Bronchial epithelial cell (primary cell): ENCODE results near the gene SLC30A1. TPM values are rescaled to one million over a fixed set of nuclear protein-coding genes. Genes with fewer than 3 reads are reported as not detected.

Experiments
- DNase-seq: peaks from one replicate; pipeline ENCODE4 v3.0.0-alpha.2; 2010; ENCODE audit warnings: low read depth
- FAIRE-seq: peaks from 2 replicates; lab custom pipeline; 2011; peaks lifted over from hg19 to GRCh38; lab: Jason Lieb, UNC
- H3K27me3 ChIP-seq: 2 replicates; pipeline ENCODE4 v1.5.1; 2011; ENCODE audit warnings: low read length; ENCODE audit not compliant: control insufficient read depth, insufficient read depth
- H3K36me3 ChIP-seq: 2 replicates; pipeline ENCODE4 v1.5.1; 2011; ENCODE audit warnings: low read length; ENCODE audit not compliant: control insufficient read depth, insufficient read depth
- H3K4me3 ChIP-seq: 2 replicates; pipeline ENCODE4 v1.5.1; 2011; ENCODE audit warnings: mild to moderate bottlenecking, low read depth, low read length, control low read depth
- CTCF ChIP-seq: IDR thresholded peaks from 2 replicates; pipeline ENCODE4 v1.5.1; 2011; ENCODE audit warnings: mild to moderate bottlenecking, moderate library complexity, low read length, control low read depth, inconsistent platforms; ENCODE audit not compliant: insufficient read depth, severe bottlenecking
- total RNA-seq: library from RNA; depleted of rRNA; stranded (reverse); fragments of >200 nt; gene quantifications from 2 replicates; pipeline ENCODE4 v1.2.1, GENCODE V29; 2014

The SLC30A1 gene
- total RNA-seq, 1 donor from 2014 or later: 29.0 TPM

GRCh38 chr1:211536606-211537005 is 42.4 kb downstream of the SLC30A1 start:
- Histone ChIP-seq H3K27me3 (no peaks in the 10 kb centered on the region), H3K36me3 (no peaks in the 10 kb centered on the region), H3K4me3 (no peak overlapping the region)
- TF ChIP-seq CTCF: no peak
- FAIRE-seq: no peak
- no peak for DNase-seq

GRCh38 chr1:211535346-211535745 is 43.6 kb downstream of the SLC30A1 start:
- FAIRE-seq (no peak), DNase-seq (peak; percentile 35)
- no peaks in the 10 kb centered on the region for H3K27me3 ChIP-seq
- H3K4me3 ChIP-seq: no peak overlapping the region
- no peaks in the 10 kb centered on the region for H3K36me3 ChIP-seq
- TF ChIP-seq CTCF: no peak

GRCh38 chr1:211534545-211535291 is 44.2 kb downstream of the SLC30A1 start:
- H3K27me3 ChIP-seq: no peaks in the 10 kb centered on the region
- TF ChIP-seq CTCF: no peak
- H3K36me3 ChIP-seq: no peaks in the 10 kb centered on the region
- FAIRE-seq (no peak), DNase-seq (no peak)
- no peak overlapping the region for H3K4me3 ChIP-seq

GRCh38 chr1:211532088-211532444 is 46.9 kb downstream of the SLC30A1 start:
- DNase-seq (no peak), FAIRE-seq (no peak)
- no peaks in the 10 kb centered on the region for H3K27me3 ChIP-seq
- TF ChIP-seq CTCF: no peak
- H3K36me3 ChIP-seq: no peaks in the 10 kb centered on the region
- H3K4me3 ChIP-seq: no peak overlapping the region

- no peak overlapping the region for H3K4me3 ChIP-seq
- H3K36me3 ChIP-seq: no peaks in the 10 kb centered on the region
- DNase-seq (no peak), FAIRE-seq (no peak)
- H3K27me3 ChIP-seq: no peaks in the 10 kb centered on the region
- TF ChIP-seq CTCF: no peak
These were observed 47.5 kb downstream of the SLC30A1 start for GRCh38 chr1:211531194-211532087.
